GM10847 (cell line): Measurements from ENCODE around the gene MRGPRX2.

ENCODE experiments used
- POLR2A ChIP-seq: IDR thresholded peaks from 2 replicates; pipeline ENCODE4 v1.6.1; 2011; ENCODE audit not compliant: insufficient read length; ENCODE audit errors: extremely low read depth

MRGPRX2 gene

DNA sequence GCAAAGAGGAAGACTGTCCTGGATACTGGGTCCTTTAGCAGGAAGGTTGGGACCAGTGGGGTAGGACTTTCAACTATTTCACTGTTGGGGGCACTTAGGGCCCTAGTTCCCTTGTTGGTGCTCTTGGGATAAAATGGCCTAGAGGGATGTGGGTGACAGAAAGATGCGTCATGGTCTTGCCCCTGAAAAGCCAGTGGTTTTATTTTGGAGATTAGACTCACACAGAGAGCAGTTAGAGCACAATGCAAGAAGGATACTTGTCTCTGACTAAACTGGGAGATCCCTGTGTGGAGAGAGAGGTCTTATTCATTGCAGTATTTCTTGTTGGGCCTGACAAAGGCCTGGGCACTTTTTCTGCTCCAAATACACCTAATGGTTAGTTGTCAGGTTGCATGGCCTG, 22.6 kb upstream of the MRGPRX2 start:
- TF ChIP-seq POLR2A = no peak

DNA sequence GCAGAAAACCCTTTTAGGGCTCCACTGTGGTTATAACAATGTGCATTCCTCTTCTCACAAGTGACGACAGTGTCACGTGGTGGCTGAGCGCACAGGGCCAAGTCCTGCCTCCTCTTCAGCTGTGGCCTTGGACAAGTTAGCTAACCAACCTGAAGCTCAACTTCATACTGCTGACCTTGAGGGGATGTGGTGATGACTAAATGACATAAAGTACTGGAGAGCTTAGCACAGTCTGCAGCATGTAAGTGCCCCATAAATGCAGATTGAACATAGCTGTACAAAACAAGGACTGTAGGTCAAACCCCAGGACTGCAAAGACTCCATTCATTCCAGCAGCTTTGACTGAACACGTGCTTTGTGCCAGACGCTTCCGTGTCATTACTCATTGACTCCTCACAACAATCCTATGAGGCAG, 20.1 kb upstream of the MRGPRX2 start:
- TF ChIP-seq POLR2A = no peak

DNA sequence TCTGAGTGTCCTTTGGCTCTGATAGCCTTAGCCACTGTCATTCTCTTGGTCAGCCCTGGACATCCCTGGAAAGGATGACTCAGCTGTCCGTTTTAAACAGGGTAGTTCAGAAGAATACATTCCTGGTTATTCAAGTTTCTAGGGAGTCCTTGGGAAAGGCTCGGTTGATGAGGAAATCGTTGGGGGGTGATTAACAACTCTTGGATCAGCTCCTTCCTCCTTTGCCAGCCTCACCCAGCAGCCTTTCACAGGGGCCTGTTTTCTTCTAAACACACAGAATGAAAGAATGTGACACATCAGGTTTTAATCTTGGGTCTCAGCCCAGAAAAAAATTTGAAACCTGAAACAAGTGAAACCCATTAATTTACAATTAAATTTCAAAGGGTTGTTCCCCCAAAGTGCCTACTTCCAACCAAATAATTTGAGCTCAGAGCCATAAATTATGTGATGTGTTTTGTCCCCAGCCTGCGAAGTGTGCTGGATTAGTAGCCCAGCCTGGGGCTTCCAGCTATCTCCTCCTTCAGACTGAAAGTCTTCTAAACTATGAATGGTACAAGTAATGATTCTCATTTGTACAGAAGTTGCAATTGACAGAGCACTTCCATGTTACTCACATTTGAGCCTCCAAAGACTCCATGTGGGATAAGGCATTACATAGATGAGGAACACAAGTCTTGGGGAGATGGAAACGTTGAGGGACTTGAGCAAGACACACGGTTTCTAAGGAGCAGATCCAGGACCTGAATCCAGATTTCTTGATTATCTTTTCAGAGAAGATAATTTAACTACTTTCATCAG, 19.3 kb upstream of the MRGPRX2 start:
- no peak for TF ChIP-seq POLR2A

DNA sequence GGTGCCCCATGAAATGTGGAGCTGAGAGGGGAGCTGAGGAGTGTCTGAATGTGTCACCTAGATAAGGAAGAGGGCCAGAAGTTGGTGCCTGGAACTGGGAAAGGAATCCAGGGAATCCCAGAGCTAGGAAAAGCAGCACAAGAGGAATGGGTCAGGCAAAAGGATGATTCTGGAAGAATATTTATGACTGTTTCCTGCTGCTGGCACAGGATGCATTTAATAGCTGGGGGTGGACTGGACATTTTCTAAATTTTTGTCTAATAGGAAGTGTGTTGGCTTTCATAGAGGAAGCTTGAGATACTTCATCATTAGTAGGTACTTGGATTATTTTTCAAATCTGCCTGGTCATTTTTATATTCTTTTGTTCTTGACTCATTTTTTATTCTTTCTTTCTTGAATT, 17.4 kb upstream of the MRGPRX2 start:
- TF ChIP-seq POLR2A = no peak

DNA sequence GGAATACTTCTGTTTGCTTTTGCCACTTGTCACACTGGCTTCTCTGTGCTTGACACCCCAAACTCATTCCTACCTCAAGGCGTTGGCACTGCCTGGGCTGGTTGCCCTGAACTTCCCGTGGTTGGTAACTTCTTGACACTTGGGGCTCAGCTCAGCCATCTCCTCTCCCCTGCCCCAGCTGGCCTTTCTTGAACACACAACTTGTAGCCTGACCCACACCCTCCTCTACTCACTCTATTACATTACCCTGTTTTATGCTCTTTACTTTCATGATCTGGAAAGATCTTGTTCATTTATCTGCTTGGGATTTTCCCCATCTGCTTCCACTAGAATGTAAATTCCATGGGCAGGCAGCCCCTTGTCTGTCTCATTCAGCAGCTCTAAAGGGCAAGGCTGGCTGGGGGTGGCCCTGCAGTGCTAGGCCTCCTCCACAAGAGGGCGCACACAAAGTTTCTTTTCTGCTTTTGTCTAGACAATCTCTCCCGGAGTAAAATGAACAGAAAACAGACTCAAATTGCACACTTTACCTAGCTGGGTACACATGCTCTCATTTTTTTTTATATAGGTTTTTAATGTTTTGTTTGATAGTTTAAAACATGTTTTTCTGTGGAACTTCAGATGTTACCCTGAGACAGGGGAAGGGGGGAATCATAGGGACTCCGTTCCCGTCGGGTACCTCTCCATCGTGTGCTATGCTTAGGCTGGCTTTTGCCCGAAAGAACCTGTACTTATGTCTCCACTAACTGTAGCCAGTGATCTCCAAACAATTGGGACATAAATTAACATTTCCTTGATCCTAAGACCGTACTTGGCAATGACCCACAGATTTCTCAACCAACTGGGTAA, 16.4 kb upstream of the MRGPRX2 start:
- no peak for TF ChIP-seq POLR2A

DNA sequence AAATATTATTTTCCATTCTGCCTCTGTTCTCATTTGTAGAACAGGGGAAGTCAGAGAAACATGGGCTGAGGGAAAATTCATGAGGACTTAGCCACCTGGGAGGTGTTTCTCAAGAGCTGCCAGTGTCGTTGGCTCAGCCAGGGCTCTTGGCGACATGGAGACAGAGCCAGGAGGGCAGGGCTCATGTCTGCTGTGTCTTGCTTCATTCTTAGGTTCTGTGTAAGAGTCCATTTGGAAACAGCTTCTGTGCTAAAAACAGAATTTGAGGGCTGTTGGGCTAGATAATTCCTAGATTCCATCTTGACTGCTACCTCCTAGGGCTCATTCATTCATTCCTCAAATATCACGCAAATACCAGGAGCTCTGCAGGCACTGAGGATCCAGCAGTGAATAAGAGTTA, 15.1 kb upstream of the MRGPRX2 start:
- no peak for TF ChIP-seq POLR2A

DNA sequence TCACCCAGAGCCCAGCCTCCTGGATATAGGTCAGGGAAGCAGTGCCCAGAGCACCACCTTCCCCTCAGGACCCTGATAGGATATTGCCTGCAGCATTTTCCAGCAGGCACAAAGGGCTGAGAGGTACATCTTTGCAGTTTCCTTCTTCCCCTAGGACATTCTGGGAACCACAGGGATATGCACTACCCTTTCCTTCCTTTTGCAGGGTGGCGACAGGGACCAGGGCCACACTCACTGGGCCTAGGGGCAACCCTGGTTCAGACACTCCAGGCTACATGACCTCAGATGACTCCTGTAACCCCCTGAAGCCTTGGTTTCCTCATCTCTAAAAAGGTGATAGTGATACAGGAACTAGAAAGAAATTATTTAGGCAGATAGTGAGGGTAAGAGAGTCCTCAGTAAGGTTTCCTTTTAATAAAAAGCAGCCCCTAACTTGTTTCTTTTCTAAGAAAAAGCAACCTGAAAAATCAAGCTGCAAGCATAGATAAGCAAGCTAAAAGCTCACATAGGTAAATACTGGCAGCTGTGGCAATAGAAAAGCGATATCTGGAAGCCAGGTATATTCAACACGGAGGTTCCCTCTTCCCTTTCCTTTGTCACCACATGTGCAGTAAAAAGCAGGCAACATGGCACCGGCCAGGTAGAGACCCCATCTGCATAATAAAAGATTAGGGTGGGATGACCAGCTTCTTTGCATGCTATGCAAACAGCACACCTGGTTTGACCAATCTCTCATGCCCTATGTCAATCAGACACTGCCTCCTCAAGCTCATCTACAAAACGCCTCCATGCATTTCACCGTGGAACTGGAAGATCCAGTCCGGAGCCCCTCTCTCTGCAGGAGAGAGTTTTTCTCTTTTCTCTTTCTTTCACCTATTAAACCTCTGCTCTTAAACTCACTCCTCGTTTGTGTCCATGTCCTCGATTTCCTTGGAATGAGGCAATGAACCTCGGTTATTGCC, 13.2 kb upstream of the MRGPRX2 start:
- no peak for TF ChIP-seq POLR2A

DNA sequence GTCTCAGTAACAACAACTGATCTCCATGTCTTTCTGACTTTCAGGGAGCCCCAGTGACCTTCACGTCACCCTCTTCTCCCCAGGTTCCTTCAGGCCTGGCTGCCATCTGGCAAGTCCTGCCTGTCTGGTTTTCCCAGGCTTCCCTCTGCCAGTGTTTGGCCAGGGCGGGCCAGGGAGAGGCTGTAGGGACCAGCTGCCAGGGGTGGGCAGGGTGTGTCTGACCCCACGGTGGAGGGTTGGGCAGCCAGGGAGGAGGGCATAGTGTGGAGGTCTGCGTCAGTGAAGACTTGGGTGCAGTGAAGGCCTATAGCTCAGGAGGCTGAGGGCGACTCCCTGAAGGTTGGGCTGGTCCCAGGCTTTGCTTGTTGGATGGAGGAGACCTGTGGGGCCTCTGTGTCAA, 11.9 kb upstream of the MRGPRX2 start:
- no peak for TF ChIP-seq POLR2A

DNA sequence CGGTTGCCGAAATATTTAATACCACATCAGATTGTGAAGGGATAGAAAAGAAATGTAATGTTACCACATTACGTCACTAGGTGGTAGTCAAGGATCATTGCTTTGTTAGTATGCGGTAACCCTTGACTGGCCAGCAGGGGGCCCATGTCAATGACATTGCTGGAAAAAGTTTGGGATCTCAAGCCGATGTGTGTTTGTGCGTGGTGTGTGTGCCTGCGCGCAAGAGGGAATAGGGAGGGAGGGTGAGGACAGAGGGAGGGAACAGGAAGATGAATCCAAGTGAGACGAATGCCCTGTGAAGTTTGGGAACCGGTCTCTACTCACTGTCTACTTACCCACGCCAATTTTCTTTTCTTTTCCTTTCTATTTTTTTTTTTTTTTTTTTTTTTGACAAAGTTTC, 10.7 kb upstream of the MRGPRX2 start:
- TF ChIP-seq POLR2A = no peak

DNA sequence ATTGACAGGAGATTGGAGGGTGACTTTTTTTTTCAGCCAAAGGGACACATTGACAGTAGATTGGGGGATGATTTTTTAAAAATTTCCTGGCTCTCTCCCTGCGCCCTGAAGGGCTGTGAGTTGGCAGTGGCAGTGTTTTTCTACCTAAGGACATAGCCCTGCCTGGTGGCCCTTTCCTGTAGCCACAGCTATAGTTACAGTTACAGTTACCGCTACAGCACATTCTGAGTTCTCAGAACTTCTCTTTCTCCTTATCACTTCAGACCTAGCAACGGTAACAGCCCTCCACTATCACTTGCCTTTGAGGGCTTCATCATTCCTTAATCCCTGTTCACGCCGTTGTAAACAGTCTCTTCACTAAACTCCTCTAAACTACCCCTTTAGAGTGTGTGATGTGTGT, 684 bp downstream of the MRGPRX2 start:
- TF ChIP-seq POLR2A = no peak

DNA sequence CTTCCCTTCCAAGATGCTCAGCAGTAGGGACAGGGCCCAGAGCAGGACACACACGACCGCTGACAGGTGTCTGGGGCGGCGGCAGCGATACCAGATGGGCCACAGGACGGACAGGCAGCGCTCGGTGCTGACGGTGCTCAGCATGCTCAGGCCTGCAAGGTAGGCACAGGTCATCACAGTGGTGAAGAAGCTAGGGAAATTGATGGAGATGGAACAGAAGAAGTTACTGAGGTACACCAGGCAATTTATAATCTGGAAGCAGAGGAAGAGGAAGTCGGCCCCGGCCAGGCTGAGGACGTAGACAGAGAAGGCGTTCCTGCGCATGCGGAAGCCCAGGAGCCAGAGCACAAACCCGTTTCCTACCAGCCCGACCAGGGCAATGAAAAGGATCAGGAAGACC, 4.6 kb downstream of the MRGPRX2 start:
- no peak for TF ChIP-seq POLR2A

DNA sequence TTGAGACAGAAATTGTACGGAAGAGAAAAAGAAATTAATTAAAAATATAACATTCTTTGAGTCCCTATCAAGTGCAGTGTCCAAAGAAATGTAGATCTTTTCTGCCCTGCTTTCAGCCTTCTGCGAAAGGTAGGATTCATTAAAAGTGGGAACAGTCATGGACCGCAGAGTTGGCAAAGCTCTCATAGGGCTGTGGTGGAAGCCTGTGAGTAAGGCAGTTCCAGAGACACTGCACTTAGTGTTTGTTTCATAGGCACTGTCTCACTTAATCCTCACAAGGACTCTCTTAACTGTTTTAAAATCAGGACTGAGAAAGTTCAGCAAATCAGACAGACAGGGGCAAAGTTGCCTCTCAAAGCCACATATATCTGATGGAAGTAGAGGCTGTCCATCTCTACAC, 5.5 kb downstream of the MRGPRX2 start:
- TF ChIP-seq POLR2A = no peak

DNA sequence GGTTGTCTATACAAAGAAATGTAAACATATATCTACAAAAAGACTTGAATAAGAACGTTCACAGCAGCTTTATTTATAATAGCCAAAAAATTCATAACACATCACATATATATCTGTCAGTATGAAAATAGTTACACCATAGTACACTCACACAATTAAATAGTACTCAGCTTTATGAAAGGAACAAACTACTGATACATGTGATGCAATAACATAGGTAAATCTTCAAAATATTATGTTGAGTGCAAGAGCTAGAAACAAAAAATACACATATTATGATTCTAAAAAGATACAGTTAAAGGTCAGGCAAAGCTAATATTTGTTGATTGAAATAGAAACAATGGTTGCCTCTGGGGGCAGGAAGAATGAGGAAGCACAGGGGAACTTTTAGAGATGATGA, 6.6 kb downstream of the MRGPRX2 start:
- no peak for TF ChIP-seq POLR2A

DNA sequence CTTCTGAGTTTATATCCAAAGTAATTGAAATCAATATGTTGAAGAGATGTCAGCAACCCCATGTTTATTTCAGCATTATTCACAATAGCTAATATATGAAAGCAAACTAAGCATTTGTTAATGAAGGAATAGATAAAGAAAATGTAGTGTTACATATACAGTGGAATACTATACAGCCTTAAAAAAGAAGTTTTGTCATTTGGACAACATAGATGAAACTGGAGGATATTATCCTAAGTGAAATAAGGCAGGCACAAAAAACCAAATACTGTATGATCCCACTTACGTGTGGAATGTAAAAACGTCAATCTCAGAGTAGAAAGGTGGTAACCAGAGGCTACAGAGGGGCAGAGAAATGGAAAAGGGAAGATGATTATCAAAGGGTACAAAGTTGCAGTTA, 10.2 kb downstream of the MRGPRX2 start:
- no peak for TF ChIP-seq POLR2A

DNA sequence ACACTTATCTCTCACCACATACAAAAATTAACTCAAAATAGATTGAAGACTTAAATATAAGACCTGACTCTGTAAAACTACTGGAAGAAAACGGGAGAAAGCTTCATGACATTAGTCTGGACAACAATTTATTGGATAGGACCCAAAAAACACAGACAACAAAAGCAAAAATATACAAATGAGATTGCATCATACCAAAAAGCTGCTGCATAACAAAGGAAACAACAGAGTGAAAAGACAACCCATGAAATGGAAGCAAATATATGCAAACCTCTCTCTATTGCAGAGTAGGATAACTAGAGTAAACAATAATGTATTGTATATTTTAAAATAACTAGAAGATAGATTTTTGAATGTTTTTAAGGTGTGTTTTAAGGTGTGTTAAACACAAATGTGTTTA, 11.2 kb downstream of the MRGPRX2 start:
- no peak for TF ChIP-seq POLR2A
